Measurements from ENCODE around the gene CEL.
"Not testable (repeated sequence)": the region's sequence is repeated elsewhere in the genome, so short reads cannot be mapped to it uniquely, and the experiment has no call there.

The CEL gene

DNA sequence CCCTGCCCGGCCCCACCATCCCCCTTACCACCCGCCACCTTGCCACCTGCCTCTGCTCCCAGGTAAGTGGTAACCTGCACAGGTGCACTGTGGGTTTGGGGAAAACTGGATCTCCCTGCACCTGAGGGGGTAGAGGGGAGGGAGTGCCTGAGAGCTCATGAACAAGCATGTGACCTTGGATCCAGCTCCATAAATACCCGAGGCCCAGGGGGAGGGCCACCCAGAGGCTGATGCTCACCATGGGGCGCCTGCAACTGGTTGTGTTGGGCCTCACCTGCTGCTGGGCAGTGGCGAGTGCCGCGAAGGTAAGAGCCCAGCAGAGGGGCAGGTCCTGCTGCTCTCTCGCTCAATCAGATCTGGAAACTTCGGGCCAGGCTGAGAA, at the start of gene CEL:
CEL (plus strand) TSS at position 218 of the 382 bp plus-strand sequence; CDS start at position 240, 22 bp downstream.
- not testable (repeated sequence) for DNase-seq

- DNase-seq: no peak
Measured at GRCh38 chr9:133014696-133015095, 47.1 kb upstream of the CEL start.

DNA sequence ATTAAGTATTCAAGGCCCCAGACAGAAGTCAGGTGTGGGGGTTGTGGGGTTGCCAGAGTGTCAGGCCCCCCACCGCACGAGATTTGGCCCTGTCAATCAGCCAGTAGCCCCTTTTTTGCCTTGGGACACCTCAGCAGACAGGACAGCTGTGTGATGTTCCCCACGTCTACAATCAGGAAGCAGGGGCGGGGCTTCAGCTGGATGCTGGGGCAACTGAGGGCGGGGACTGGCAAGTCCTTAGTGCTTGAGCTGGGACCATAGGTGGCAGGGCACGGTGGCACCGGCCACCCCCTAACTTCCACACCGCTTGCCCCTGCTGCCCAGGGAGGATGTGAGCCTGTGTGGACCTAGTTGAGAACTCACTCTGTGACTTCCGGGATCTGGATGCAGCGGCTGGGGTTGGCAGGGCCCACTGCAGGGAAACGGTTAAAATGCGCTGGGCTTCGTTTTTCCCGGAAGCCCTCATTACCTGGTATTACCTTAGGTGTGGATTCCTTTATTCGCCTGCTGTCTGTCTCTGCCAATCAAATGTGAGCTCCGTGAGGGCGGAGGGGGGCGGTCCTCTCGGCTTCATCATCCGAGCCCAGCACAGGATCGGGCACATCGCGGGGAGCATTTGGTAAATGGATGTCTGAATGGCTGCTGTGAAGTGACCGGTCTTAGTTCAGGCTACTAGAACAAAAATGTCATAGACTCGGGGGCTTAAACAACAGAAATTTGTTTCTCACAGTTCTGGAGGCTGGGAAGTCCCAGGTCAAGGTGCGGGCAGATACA, 38.5 kb upstream of the CEL start:
- DNase-seq: peak in 1 of 4 experiments; percentile 11

GRCh38 chr9:133026426-133026825, 35.4 kb upstream of the CEL start:
- no peak for DNase-seq

DNA sequence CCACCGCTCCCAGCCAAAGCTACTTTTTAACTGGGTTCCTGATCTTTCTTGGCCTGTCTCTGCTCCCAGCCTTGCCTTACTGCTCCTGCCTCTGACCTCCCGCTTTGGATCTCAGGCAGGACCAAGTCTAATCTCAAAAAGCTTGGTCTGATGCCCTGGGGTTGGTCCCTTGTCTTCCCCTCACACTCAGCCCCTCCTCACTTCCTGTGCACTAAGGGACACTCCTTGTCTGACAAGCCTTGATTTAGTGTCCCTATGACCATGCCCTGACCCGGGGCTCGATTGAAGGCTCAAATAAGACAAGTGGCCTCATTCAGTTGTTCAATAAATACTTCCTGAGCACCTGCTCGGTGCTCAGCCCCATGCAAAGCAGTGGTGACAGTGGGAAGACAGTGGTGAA, 34.6 kb upstream of the CEL start:
- DNase-seq: no peak

- no peak for DNase-seq
Measured at GRCh38 chr9:133028221-133028620, 33.6 kb upstream of the CEL start.

GRCh38 chr9:133029994-133030316, 31.8 kb upstream of the CEL start:
- DNase-seq: no peak

DNA sequence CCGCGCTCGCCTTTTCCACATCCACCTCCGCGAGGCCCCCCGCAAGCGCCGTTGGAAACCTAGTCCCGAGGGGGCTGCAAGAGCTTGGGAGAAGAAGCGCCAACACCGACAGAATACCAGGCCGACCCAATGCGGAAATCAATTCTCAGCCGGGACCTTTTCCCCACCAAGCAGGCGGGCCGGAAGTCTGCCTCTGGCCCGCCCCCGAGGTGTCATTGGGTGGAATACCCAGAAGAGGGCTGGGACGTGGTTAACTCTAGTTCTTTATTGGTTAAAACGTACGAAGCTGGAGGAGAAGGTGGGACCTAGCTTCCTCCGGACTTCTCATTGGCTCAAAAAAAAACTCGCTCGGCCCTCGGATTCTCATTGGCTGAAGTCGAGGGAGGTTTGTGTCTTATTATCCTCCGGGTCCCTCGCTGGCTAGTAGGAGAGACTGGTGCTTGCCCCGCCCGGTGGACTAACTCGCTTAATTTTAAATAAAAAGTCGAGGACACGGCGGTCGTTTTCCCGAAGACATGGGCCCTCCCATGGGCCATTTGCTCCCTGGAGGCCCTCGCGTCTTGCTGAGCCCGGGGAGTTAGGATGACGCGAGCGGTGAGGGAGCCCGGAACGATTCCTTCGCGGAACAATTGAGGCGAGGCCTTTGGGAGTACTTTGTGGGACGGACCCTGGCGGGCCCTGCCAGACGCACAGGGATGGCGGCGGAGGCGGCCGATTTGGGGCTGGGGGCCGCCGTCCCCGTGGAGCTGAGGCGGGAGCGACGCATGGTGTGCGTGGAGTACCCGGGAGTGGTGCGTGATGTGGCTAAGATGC, 31.3 kb upstream of the CEL start, which contains the start of gene GTF3C5:
GTF3C5 (plus strand) TSS at position 681 of the 813 bp plus-strand sequence; CDS start at position 696, 15 bp downstream.
- peak; percentile 73 to 86 (median 84) for DNase-seq

DNA sequence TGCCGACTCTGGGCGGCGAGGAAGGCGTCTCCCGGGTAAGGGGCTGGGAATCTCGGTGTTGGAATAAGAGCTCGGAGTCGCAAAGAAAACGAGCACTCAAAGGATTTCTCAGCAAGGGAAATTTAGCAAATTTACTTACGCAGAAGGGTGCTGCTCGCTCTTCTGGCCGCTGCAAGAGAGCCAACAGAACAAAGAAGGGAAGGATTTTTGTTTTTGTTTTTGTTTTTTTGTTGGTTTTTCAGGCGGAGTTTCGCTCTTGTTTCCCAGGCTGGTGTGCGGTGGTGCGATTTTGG, 30.7 kb upstream of the CEL start:
- no peak for DNase-seq

- no peak for DNase-seq
Measured at GRCh38 chr9:133031496-133031911, 30.3 kb upstream of the CEL start.

DNA sequence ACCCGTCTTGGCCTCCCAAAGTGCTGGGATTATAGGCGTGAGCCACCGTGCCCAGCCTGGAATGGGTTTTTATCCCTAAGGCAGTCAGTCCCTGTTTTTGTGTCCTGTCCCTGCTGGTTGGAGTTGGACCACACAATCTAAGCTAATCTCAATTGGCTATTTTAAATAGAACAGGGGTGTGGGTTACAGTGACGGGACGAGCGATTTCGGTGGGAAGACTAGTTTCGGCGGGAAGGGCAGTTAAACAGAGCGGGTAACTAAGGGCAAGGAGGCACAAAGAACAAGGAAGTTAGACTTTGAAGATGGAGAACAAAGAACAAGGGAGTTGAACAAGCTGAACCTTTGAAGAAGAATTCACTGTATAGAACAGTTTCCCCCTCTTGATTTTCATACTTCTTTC, 29.6 kb upstream of the CEL start:
- no peak for DNase-seq

- DNase-seq: no peak
Measured at GRCh38 chr9:133035669-133036068, 26.1 kb upstream of the CEL start.

- no peak for DNase-seq
Measured at GRCh38 chr9:133037775-133038515, 23.8 kb upstream of the CEL start.

- peak in 3 of 4 experiments; percentile 10 to 35 (median 26) for DNase-seq
Measured at GRCh38 chr9:133040892-133041479, 20.8 kb upstream of the CEL start.

DNA sequence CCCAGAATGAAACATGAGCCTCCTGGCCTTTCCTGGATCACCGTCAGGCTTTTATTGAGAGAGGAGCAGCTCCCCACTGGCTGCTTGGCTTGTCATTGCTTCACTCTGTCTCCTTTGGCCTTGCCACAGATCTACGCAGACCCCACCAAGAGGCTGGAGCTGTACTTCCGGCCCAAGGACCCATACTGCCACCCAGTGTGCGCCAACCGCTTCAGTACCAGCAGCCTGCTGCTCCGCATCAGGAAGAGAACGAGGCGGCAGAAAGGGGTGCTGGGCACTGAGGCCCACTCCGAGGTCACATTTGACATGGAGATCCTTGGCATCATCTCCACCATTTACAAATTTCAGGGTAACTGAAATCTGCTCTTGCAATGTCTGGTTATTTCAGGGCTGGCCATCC, 19.8 kb upstream of the CEL start:
- no peak for DNase-seq

GRCh38 chr9:133042676-133043075, 19.1 kb upstream of the CEL start:
- no peak for DNase-seq

DNA sequence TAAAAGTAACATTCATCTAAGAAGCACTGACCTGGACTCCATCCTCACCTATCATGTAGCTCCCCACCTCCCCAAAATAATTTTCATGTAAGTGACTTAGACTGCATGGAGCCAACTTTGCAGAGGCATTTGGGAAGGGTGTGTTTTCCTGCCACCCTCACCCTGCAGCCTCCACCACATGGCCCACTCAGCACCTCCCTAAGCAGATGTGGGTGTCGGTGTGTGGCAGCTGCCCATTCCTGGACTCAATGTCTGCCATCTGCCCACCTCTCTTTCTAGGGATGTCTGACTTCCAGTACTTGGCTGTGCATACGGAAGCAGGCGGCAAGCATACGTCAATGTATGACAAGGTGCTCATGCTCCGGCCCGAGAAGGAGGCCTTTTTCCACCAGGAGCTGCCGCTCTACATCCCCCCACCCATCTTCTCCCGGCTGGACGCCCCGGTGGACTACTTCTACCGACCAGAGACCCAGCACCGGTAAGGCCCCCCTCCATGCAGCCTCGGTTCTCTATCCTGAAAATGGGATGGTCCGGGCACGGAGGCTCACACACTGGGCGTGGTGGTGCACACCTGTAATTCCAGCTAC, 18.2 kb upstream of the CEL start:
- DNase-seq: no peak

- DNase-seq: no peak
Measured at GRCh38 chr9:133044125-133044524, 17.7 kb upstream of the CEL start.

DNA sequence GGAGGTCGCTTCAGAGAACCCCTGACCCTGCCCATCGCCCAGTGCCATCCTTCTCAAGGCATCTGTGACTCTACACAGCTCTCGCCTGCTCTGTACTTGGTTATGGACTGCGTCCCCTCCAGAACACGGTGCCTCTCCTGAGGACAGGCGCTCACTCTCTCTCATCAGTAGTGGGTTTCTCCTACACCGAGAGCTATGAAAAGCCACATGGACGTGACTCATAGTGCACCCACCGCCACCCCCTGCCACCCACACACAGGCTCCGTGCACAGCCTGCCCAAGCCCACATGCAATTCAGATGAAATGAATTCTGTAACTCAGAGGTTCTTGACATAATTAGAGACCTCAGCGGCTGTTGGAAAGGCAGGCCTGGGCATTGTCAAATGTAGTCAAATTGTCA, 17.1 kb upstream of the CEL start:
- no peak for DNase-seq

GRCh38 chr9:133045132-133045531, 16.6 kb upstream of the CEL start:
- no peak for DNase-seq

- no peak for DNase-seq
Measured at GRCh38 chr9:133046196-133046899, 15.4 kb upstream of the CEL start.

- no peak for DNase-seq
Measured at GRCh38 chr9:133046900-133047295, 14.9 kb upstream of the CEL start.

All from activated CD4-positive, CD25-positive, alpha-beta regulatory T cell (primary cell).